ENCODE results near the gene MPP7. TPM values are rescaled to one million over a fixed set of nuclear protein-coding genes. Genes with fewer than 3 reads are reported as not detected.
A peak's percentile ranks its signal among the peaks of the same experiment; 100 is the strongest.

The MPP7 gene
- total RNA-seq, 4 donors from 2014 or later = 30.3 to 59.1 (median 49.3) TPM

DNA sequence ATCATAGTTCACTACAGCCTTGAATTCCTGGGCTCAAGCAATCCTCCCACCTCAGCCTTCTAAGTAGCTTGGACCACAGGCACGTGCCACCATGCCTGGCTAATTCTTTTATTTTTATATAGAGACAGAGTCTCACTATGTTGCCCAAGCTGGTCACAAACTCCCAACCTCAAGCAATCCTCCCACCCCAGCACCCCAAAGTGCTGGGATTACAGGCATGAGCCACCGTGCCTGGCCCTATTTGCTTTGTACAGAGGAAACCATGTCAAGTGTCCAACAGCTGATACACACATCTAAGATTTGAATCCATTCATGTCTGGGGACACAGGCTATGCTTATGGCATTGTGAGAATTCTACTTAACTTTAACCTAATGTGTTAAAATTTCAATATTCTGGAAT, 29.9 kb upstream of the MPP7 start:
- H3K4me1 ChIP-seq = peaks cover 0 to 69% (median 62%) of the 10 kb centered on the region in 4 donors
- 63% methylated on average over 2 of the region's 2 CpGs for WGBS
- no peak for DNase-seq (ENCODE audit: extremely low spot score)
- H3K36me3 ChIP-seq = no peaks in the 10 kb centered on the region
- no peak for TF ChIP-seq EP300 (IDR thresholded peaks at IDR 0.05)
- TF ChIP-seq, protein P1, sequence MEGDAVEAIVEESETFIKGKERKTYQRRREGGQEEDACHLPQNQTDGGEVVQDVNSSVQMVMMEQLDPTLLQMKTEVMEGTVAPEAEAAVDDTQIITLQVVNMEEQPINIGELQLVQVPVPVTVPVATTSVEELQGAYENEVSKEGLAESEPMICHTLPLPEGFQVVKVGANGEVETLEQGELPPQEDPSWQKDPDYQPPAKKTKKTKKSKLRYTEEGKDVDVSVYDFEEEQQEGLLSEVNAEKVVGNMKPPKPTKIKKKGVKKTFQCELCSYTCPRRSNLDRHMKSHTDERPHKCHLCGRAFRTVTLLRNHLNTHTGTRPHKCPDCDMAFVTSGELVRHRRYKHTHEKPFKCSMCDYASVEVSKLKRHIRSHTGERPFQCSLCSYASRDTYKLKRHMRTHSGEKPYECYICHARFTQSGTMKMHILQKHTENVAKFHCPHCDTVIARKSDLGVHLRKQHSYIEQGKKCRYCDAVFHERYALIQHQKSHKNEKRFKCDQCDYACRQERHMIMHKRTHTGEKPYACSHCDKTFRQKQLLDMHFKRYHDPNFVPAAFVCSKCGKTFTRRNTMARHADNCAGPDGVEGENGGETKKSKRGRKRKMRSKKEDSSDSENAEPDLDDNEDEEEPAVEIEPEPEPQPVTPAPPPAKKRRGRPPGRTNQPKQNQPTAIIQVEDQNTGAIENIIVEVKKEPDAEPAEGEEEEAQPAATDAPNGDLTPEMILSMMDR (IDR thresholded peaks at IDR 0.05) = no peak
- no peak for TF ChIP-seq POLR2A (IDR thresholded peaks at IDR 0.05; ENCODE audit: low read depth)
- TF ChIP-seq POLR2AphosphoS5 (IDR thresholded peaks at IDR 0.05) = no peak
- H3K27ac ChIP-seq (replicated peaks in 1 of 4) = peak overlapping the region; percentile 77 to 87 (median 86)
- no peaks in the 10 kb centered on the region for H3K27me3 ChIP-seq
- peak overlapping the region in 2 of 4 donors; percentile 45 to 46 for H3K4me3 ChIP-seq
- H3K9me3 ChIP-seq = no peaks in the 10 kb centered on the region
- intact Hi-C loops (cut with DNase I) = no loop called here

DNA sequence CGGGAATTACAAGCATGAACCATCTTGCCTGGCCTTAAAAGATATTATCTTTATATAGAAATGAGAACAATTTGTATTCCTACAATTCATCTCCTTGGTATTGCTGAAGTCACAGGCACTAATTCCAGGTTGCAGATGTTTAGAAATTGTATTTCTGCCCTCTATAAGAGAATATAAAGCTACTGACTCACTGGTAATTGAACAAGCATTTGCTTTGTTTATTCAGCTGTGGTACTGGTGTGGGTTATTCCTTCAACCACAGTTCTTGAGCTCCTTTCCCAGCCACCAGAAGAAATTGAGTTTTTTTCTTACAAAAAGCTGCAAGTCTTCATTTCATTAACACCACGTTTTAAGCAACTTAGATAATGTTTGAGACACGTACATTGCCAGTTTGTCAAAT, 29.0 kb upstream of the MPP7 start:
- DNase-seq (ENCODE audit: extremely low spot score) = no peak
- Histone ChIP-seq H3K27ac (replicated peaks in 1 of 4) (peak overlapping the region; percentile 77 to 87 (median 86)), H3K27me3 (no peaks in the 10 kb centered on the region), H3K4me1 (peaks cover under 1 to 76% (median 70%) of the 10 kb centered on the region in 4 donors), H3K4me3 (no peak overlapping the region), H3K36me3 (no peaks in the 10 kb centered on the region), H3K9me3 (no peaks in the 10 kb centered on the region)
- intact Hi-C loops (cut with DNase I) = no loop called here
- 41% methylated on average over 3 of the region's 3 CpGs for WGBS
- TF ChIP-seq POLR2AphosphoS5 (IDR thresholded peaks at IDR 0.05) = peak in 1 of 2 donors; percentile 51
- TF ChIP-seq EP300 (IDR thresholded peaks at IDR 0.05) = no peak

DNA sequence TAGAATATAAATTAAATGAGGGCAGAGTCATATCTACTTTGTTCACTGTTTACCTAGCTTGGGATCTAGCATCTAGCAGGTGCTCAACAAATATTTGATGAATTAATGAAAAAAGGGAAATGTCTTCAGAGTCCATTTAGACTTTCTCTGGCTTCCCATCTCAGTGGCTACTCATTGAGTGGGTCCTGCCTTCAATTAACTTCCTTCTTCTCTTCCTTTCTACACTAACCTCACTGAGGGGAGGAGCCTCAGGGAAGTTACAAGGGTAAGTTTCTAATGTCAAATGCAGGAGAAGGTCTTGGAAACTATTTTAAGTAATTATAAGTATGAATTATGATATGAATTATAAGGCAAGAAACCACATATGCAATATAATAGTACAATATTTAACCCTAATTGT, 28.2 kb upstream of the MPP7 start:
- Histone ChIP-seq H3K27me3 (no peaks in the 10 kb centered on the region), H3K4me1 (peaks cover 8 to 83% (median 77%) of the 10 kb centered on the region in 4 donors), H3K4me3 (no peak overlapping the region), H3K9me3 (no peaks in the 10 kb centered on the region), H3K36me3 (no peaks in the 10 kb centered on the region), H3K27ac (replicated peaks in 1 of 4) (peak overlapping the region; percentile 77 to 87 (median 86))
- intact Hi-C loops (cut with DNase I) = no loop called here
- TF ChIP-seq POLR2A (IDR thresholded peaks at IDR 0.05; ENCODE audit: low read depth) = no peak
- DNase-seq (ENCODE audit: extremely low spot score) = no peak

DNA sequence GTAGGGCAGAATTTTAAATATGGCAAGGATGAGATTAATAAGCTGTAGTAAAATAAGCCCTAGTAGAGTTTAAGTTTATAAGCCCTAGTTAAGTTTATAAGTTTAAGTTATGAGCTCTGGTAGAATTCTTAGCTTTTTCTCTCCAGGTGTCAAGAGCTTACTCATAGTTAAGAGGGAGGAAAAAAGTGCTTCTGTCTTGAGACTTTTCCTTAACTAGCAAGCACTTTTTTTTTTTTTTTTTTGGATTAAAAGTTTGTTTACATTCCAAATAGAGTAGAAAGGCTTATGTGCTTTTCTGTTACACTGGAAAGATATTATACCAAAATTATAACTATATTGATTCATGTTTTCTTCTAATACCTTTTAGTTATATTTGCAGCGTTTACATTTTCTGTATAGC, 25.5 kb upstream of the MPP7 start:
- no peak for DNase-seq (ENCODE audit: extremely low spot score)
- H3K4me3 ChIP-seq = no peak overlapping the region
- H3K36me3 ChIP-seq = no peaks in the 10 kb centered on the region
- intact Hi-C loops (cut with DNase I) = no loop called here
- peak overlapping the region; percentile 85 to 87 (median 86) for H3K27ac ChIP-seq (replicated peaks in 1 of 4)
- WGBS = 55% methylated on average over 1 of the region's 1 CpG
- H3K9me3 ChIP-seq = no peaks in the 10 kb centered on the region
- TF ChIP-seq POLR2A (IDR thresholded peaks at IDR 0.05; ENCODE audit: low read depth) (no peak), EP300 (IDR thresholded peaks at IDR 0.05) (no peak), POLR2AphosphoS5 (IDR thresholded peaks at IDR 0.05) (no peak)
- TF ChIP-seq, protein P1 (IDR thresholded peaks at IDR 0.05) = no peak
- no peaks in the 10 kb centered on the region for H3K27me3 ChIP-seq
- H3K4me1 ChIP-seq = peaks cover 13 to 77% (median 75%) of the 10 kb centered on the region in 4 donors

DNA sequence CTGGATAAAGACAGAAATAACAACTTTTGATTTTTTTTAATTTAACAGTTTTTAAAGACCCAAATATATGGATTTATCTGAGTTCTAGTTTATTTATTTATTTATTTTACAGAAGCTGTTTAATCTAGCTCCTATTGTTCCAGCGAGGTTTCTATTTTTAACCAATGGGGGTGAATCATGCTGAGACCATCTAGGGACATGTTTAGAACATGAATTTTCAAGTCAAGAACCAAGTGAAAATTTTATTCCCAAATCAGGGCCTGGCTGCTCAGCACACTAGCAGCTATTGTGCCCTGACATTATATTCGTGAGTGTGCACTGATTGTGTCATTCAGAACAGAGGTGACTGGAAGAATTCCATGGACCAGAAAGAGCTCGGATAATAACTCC, 24.6 kb upstream of the MPP7 start:
- Histone ChIP-seq H3K27ac (replicated peaks in 1 of 4) (peak overlapping the region; percentile 85 to 87 (median 86)), H3K9me3 (no peaks in the 10 kb centered on the region), H3K4me3 (peak overlapping the region in 2 of 4 donors; percentile 28 to 33), H3K27me3 (no peaks in the 10 kb centered on the region), H3K36me3 (no peaks in the 10 kb centered on the region), H3K4me1 (peaks cover 13 to 70% (median 67%) of the 10 kb centered on the region in 4 donors)
- intact Hi-C loops (cut with DNase I) = no loop called here
- 27% methylated on average over 3 of the region's 3 CpGs for WGBS
- TF ChIP-seq, protein P1 (IDR thresholded peaks at IDR 0.05) = no peak
- TF ChIP-seq POLR2AphosphoS5 (IDR thresholded peaks at IDR 0.05) = peak; percentile 34 to 41
- TF ChIP-seq POLR2A (IDR thresholded peaks at IDR 0.05; ENCODE audit: low read depth) = no peak
- no peak for DNase-seq (ENCODE audit: extremely low spot score)

Data from esophagus muscularis mucosa (tissue), 4 donors.